ENCODE results near the gene MTERF4. TPM values are rescaled to one million over a fixed set of nuclear protein-coding genes. Genes with fewer than 3 reads are reported as not detected.

Gene MTERF4
- total RNA-seq, 2 donors from 2014 or later, result 33.2 to 42.5 TPM

DNA sequence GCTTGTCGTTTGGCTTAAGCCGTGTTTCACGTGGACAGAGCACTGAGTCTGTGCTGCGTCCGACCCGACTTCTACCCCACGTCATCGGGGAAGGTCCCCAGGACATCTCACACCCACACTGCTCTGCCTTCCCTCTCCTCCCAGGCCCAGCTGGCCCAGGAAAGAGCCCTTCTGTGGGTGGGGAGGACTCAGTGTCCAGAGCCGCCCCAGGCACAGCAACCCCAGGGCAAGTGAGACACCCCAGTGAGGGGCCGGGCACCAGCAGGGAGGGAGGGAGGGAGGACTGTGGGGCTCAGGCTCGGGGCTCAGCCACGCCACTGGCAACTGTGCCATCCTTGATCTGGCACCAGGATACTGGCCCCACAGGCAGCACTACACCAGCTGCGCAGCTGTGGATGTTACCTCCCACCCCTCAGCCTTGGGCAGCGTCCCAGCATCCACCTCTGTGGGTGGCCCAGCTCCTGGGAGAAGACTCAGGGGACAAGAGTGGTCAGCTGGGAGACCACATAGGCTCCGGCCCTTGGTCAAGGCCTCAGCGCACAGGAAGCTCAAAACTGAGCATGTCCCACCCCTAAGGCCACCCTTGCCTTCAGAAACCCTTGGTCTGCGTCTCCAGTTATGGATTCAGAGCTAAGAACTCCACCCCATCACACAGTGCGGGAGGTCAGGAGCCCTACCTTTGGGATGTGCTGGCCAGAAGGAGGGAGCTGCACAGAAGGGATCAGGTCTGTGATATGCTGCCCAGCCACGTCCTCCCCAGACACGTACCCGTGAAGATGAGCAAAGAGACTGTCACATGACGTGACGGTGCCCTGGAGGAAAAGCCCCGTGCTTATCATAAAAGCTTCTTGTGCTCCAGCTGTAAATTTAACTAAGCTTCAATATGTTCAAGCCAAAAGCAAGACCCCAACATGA lies 35.4 kb upstream of the MTERF4 start:
- H3K27ac ChIP-seq (ENCODE audit: low read depth, low read length), result no peak overlapping the region
- TF ChIP-seq, protein P1, sequence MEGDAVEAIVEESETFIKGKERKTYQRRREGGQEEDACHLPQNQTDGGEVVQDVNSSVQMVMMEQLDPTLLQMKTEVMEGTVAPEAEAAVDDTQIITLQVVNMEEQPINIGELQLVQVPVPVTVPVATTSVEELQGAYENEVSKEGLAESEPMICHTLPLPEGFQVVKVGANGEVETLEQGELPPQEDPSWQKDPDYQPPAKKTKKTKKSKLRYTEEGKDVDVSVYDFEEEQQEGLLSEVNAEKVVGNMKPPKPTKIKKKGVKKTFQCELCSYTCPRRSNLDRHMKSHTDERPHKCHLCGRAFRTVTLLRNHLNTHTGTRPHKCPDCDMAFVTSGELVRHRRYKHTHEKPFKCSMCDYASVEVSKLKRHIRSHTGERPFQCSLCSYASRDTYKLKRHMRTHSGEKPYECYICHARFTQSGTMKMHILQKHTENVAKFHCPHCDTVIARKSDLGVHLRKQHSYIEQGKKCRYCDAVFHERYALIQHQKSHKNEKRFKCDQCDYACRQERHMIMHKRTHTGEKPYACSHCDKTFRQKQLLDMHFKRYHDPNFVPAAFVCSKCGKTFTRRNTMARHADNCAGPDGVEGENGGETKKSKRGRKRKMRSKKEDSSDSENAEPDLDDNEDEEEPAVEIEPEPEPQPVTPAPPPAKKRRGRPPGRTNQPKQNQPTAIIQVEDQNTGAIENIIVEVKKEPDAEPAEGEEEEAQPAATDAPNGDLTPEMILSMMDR (conservative IDR thresholded peaks at IDR 0.05), result no peak
- no peaks in the 10 kb centered on the region for H3K9me3 ChIP-seq (ENCODE audit: control insufficient read depth, low read length)
- H3K9ac ChIP-seq (ENCODE audit: extremely low read depth, low read length, poor library complexity, severe bottlenecking), result no peak overlapping the region
- no peak for DNase-seq
- H3K4me1 ChIP-seq (ENCODE audit: control insufficient read depth, insufficient read depth, low read length), result no peaks in the 10 kb centered on the region
- H3K4me3 Mint-ChIP-seq, result no peak overlapping the region
- H3K36me3 ChIP-seq (ENCODE audit: control insufficient read depth, insufficient read depth, low read length), result peaks cover 38% of the 10 kb centered on the region
- H3K4me1 Mint-ChIP-seq, result no peaks in the 10 kb centered on the region
- no peak overlapping the region for H3K27ac Mint-ChIP-seq
- 82 to 89% methylated on average over 13 to 24 of the region's 24 CpGs for WGBS, 2 experiments (ENCODE audit: insufficient coverage in 1 of 2, insufficient read length in 1 of 2)
- no peaks in the 10 kb centered on the region for H3K9me3 Mint-ChIP-seq
- no peak overlapping the region for H3K4me3 ChIP-seq (ENCODE audit: low read length)
- H3K36me3 Mint-ChIP-seq (ENCODE audit: low read depth), result peaks cover 55% of the 10 kb centered on the region
- H3K27me3 ChIP-seq (ENCODE audit: control insufficient read depth, insufficient read depth, low read length, poor library complexity, severe bottlenecking), result no peaks in the 10 kb centered on the region
- H3K27me3 Mint-ChIP-seq (ENCODE audit: insufficient read depth), result no peaks in the 10 kb centered on the region

DNA sequence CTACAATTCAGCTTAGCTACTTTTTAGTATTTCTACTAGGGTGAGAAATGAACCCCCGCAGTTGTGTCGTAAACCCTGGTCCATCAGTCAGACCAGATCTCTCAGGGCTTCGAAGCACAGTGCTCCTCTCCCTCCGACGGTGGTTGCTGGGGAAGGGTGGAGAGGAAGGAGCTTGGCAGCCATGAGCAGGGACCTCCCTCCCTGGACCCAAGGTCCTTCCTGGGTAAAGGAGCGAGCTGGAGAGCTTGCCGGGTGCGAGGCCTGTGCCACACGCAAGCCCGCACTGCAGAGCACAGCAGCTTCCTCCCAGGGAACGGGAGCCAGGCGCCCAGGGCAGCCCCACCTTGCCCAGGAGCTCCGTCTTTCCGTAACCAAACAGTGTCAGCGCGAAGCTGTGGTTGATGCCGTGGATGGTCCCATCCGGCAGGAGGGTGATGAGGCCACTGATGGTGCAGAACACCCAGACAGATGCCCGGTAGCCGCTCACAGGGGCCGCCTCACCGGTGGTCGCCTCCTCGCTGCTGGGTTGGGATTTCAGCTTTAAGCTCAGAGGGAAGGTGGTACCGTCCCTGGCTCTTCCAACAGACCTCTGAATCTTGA lies 34.7 kb upstream of the MTERF4 start:
- no peaks in the 10 kb centered on the region for H3K9me3 Mint-ChIP-seq
- WGBS, 2 experiments (ENCODE audit: insufficient coverage in 1 of 2, insufficient read length in 1 of 2), result 93 to 95% methylated on average over 22 to 25 of the region's 25 CpGs
- Histone ChIP-seq H3K9ac (ENCODE audit: extremely low read depth, low read length, poor library complexity, severe bottlenecking) (no peak overlapping the region), H3K4me1 (ENCODE audit: control insufficient read depth, insufficient read depth, low read length) (no peaks in the 10 kb centered on the region), H3K9me3 (ENCODE audit: control insufficient read depth, low read length) (no peaks in the 10 kb centered on the region), H3K27me3 (ENCODE audit: control insufficient read depth, insufficient read depth, low read length, poor library complexity, severe bottlenecking) (no peaks in the 10 kb centered on the region), H3K4me3 (ENCODE audit: low read length) (no peak overlapping the region), H3K27ac (ENCODE audit: low read depth, low read length) (no peak overlapping the region), H3K36me3 (ENCODE audit: control insufficient read depth, insufficient read depth, low read length) (peaks cover 40% of the 10 kb centered on the region)
- H3K36me3 Mint-ChIP-seq (ENCODE audit: low read depth), result peaks cover 54% of the 10 kb centered on the region
- H3K27me3 Mint-ChIP-seq (ENCODE audit: insufficient read depth), result no peaks in the 10 kb centered on the region
- no peaks in the 10 kb centered on the region for H3K4me1 Mint-ChIP-seq
- DNase-seq, result no peak
- no peak overlapping the region for H3K4me3 Mint-ChIP-seq
- H3K27ac Mint-ChIP-seq, result no peak overlapping the region
- TF ChIP-seq, protein P1 (conservative IDR thresholded peaks at IDR 0.05), result no peak

DNA sequence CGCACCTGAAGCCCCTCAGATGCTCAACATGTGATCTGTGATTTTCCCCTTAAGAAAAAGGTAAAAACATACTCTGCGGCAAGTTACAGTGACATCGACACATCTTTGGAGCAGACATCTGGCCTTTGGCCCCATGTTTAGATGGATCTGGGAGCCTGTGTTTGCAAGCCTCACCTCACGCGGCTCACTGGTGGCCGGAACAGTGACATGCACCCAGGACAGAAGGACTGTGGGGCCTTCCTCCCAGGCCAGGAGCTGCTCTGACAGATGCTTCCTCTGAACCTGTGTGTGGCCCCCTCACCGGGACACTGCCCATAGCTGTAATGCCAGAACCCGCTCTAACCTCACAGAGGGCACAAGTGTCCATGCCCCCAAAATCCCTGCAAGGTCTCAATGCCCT lies 34.1 kb upstream of the MTERF4 start:
- no peaks in the 10 kb centered on the region for H3K9me3 ChIP-seq (ENCODE audit: control insufficient read depth, low read length)

More for the DNA sequence above, 34.1 kb upstream of the MTERF4 start:
- Histone ChIP-seq H3K27ac (ENCODE audit: low read depth, low read length) (no peak overlapping the region), H3K4me1 (ENCODE audit: control insufficient read depth, insufficient read depth, low read length) (no peaks in the 10 kb centered on the region), H3K4me3 (ENCODE audit: low read length) (no peak overlapping the region), H3K27me3 (ENCODE audit: control insufficient read depth, insufficient read depth, low read length, poor library complexity, severe bottlenecking) (no peaks in the 10 kb centered on the region), H3K9ac (ENCODE audit: extremely low read depth, low read length, poor library complexity, severe bottlenecking) (no peak overlapping the region), H3K36me3 (ENCODE audit: control insufficient read depth, insufficient read depth, low read length) (peaks cover 43% of the 10 kb centered on the region)
- Mint-ChIP-seq H3K4me3 (no peak overlapping the region), H3K27ac (no peak overlapping the region), H3K9me3 (no peaks in the 10 kb centered on the region), H3K27me3 (ENCODE audit: insufficient read depth) (no peaks in the 10 kb centered on the region), H3K4me1 (no peaks in the 10 kb centered on the region), H3K36me3 (ENCODE audit: low read depth) (peaks cover 54% of the 10 kb centered on the region)
- TF ChIP-seq, protein P1 (conservative IDR thresholded peaks at IDR 0.05), result no peak
- 95 to 99% methylated on average over 8 of the region's 8 CpGs for WGBS, 2 experiments (ENCODE audit: insufficient coverage in 1 of 2, insufficient read length in 1 of 2)
- DNase-seq, result no peak

All from endodermal cell (in vitro differentiated cells).